HG02763 (cell line): Measurements from ENCODE around the gene CLEC17A.
A peak's percentile ranks its signal among the peaks of the same experiment; 100 is the strongest.
"Not testable (repeated sequence)": the region's sequence is repeated elsewhere in the genome, so short reads cannot be mapped to it uniquely, and the experiment has no call there.

ENCODE experiments used
- ATAC-seq: cut with Tn5 transposase; IDR thresholded peaks from one replicate; pipeline ENCODE4 v1.9.1; 2021; ENCODE audit warnings: mild to moderate bottlenecking, moderate library complexity; ENCODE audit not compliant: unreplicated experiment

CLEC17A gene

GRCh38 chr19:14577264-14577663 is 5.6 kb upstream of the CLEC17A start:
- ATAC-seq, result no peak

GRCh38 chr19:14577885-14578427 is 4.9 kb upstream of the CLEC17A start:
- no peak for ATAC-seq

GRCh38 chr19:14580623-14581237 is 2.2 kb upstream of the CLEC17A start:
- no peak for ATAC-seq

- not testable (repeated sequence) for ATAC-seq
These were observed 1.5 kb downstream of the CLEC17A start for GRCh38 chr19:14584372-14584771.

- ATAC-seq, result peak; percentile 59
These were observed 2.3 kb downstream of the CLEC17A start for GRCh38 chr19:14585187-14585586.

GRCh38 chr19:14589433-14589832 is 6.5 kb downstream of the CLEC17A start:
- not testable (repeated sequence) for ATAC-seq

GRCh38 chr19:14595558-14595957 is 12.7 kb downstream of the CLEC17A start:
- ATAC-seq, result no peak

- no peak for ATAC-seq
These were observed 16.8 kb downstream of the CLEC17A start for GRCh38 chr19:14599548-14600147.

- peak; percentile 67 for ATAC-seq
These were observed 21.1 kb downstream of the CLEC17A start for GRCh38 chr19:14603990-14604387.

GRCh38 chr19:14606627-14607026 is 23.7 kb downstream of the CLEC17A start:
- no peak for ATAC-seq

GRCh38 chr19:14611051-14611450 is 28.2 kb downstream of the CLEC17A start:
- ATAC-seq, result no peak

- not testable (repeated sequence) for ATAC-seq
These were observed 29.4 kb downstream of the CLEC17A start for GRCh38 chr19:14612242-14612641.

- ATAC-seq, result no peak
These were observed 29.8 kb downstream of the CLEC17A start for GRCh38 chr19:14612657-14613056.

- not testable (repeated sequence) for ATAC-seq
These were observed 30.7 kb downstream of the CLEC17A start for GRCh38 chr19:14613399-14614098.

GRCh38 chr19:14614099-14614412 is 31.2 kb downstream of the CLEC17A start:
- ATAC-seq, result no peak

- ATAC-seq, result no peak
These were observed 32.7 kb downstream of the CLEC17A start for GRCh38 chr19:14615623-14616022.

GRCh38 chr19:14616407-14616806 is 33.5 kb downstream of the CLEC17A start:
- no peak for ATAC-seq

- ATAC-seq, result no peak
These were observed 36.5 kb downstream of the CLEC17A start for GRCh38 chr19:14619404-14619803.

GRCh38 chr19:14624491-14624890 is 41.6 kb downstream of the CLEC17A start:
- not testable (repeated sequence) for ATAC-seq

- no peak for ATAC-seq
These were observed 46.7 kb downstream of the CLEC17A start for GRCh38 chr19:14629557-14629956.

- ATAC-seq, result no peak
These were observed 49.4 kb downstream of the CLEC17A start for GRCh38 chr19:14632286-14632685.
